ENCODE data around the gene KLHDC7B.

DNA sequence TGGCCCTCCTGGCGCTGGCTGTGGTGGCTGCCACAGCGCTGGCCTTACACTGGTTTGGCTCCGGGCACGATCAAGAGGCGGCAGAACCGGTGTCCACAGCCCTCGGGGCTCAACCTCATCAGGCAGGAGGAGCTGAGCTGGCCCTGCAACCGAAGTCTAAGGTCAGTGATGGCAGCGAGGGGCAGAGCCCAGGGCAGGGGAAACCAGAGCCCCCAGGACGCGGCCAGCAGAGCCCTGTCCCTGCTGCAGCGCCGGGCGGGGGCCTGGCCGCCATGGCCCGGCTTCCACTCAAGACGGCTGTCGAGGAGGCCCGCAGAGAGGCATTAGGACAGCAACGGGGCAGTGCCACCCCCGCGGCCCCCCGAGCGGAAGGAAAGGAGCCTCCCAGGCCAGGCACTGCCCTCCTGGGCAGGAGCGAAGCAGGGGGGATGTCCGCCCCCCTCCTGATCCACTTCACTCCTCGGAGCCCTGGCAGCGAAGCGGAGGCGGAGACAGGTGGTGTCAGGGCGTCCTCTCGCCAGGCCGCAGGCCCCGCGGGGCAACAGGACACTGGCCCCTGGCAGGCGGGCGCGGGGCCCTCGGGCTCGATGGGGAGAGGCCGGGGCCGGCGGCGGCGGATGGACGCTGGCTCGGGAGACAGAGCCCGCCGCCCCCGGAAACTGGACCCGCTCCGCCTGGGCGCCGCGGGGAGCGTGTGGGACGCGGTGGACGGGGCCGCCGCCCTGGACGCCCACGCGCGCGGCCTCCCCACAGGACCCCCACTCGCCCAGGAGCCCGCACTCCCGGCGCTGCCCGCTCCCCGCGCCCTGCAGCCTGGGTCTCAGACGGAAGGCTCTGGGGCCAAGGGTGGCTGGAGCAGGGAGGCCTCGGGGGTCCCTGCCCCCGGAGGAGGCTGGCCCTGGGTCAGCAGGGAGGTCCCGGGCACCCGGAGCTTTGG is 895 bp downstream of the KLHDC7B start:
- no peak for TF ChIP-seq CTCF (IDR thresholded peaks at IDR 0.05; ENCODE audit: low read depth, low read length)
- TF ChIP-seq EZH2phosphoT487 (IDR thresholded peaks at IDR 0.05; ENCODE audit: low read depth), result no peak

Measured in OCI-LY3 (cell line).